SK-N-SH (cell line): ENCODE results near the gene PSD2. TPM values are rescaled to one million over a fixed set of nuclear protein-coding genes. Genes with fewer than 3 reads are reported as not detected.
A peak's percentile ranks its signal among the peaks of the same experiment; 100 is the strongest.

Source experiments
- CTCF ChIA-PET: fragments of 300-600, 350-600 bp; formaldehyde crosslinking; extraction: SDS; loops from one replicate; lab custom pipeline; 2021; lab: Yijun Ruan, JAX
- POLR2A ChIA-PET: fragments of 350-600 bp; sonication (Branson Sonifier 250); formaldehyde crosslinking; extraction: SDS; loops from one replicate; lab custom pipeline; 2020; ENCODE audit warnings: antibody characterized with exemption, inconsistent platforms; lab: Yijun Ruan, JAX
- DNase-seq: peaks from one replicate; pipeline ENCODE4 v3.0.0; 2012
- H2AFZ ChIP-seq: fragments of 200-600 bp; sonication (generic); 2 replicates; pipeline ENCODE4 v1.8.1; 2016; ENCODE audit warnings: antibody characterized with exemption, mild to moderate bottlenecking, low read depth
- H3F3A ChIP-seq: fragments of 200-600 bp; sonication (generic); replicated peaks from 2 replicates; pipeline ENCODE3; 2016; ENCODE audit warnings: antibody characterized with exemption, mild to moderate bottlenecking; ENCODE audit not compliant: insufficient read depth
- H3K27ac ChIP-seq, 2 experiments: fragments of 200-500 bp in 1 of 2; fragments of 200-600 bp in 1 of 2; sonication (Bioruptor generic) in 1 of 2; sonication (generic), shearing (Covaris generic) in 1 of 2; 2 replicates each; pipeline versions ENCODE4 v1.5.1 to v1.6.1; 2014 to 2016; ENCODE audit warnings: low read depth in 2 of 2, inconsistent platforms in 1 of 2, low read length in 1 of 2, mild to moderate bottlenecking in 1 of 2, mixed read lengths in 1 of 2
- H3K27me3 ChIP-seq: fragments of 200-600 bp; sonication (generic), shearing (Covaris generic); 2 replicates; pipeline ENCODE4 v1.6.1; 2016; ENCODE audit warnings: mixed run types; ENCODE audit not compliant: insufficient read depth
- H3K36me3 ChIP-seq, 2 experiments: fragments of 200-500 bp in 1 of 2; fragments of 200-600 bp in 1 of 2; sonication (Bioruptor generic) in 1 of 2; sonication (generic) in 1 of 2; replicated peaks in 1 of 2; 2 replicates each; pipeline versions ENCODE3 to v1.5.1; 2014 to 2016; ENCODE audit warnings: low read length in 1 of 2, mild to moderate bottlenecking in 1 of 2; ENCODE audit not compliant: insufficient read depth in 2 of 2, control insufficient read depth in 1 of 2
- H3K4me1 ChIP-seq, 2 experiments: fragments of 200-500 bp in 1 of 2; fragments of 200-600 bp in 1 of 2; sonication (Bioruptor generic) in 1 of 2; sonication (generic), shearing (Covaris generic) in 1 of 2; 2 replicates each; pipeline versions ENCODE4 v1.5.1 to v1.6.1; 2014 to 2016; ENCODE audit warnings: low read depth in 1 of 2, low read length in 1 of 2, mixed run types in 1 of 2; ENCODE audit not compliant: insufficient read depth in 2 of 2, control insufficient read depth in 1 of 2
- H3K4me2 ChIP-seq: fragments of 200-600 bp; sonication (generic), shearing (Covaris generic); 2 replicates; pipeline ENCODE4 v1.6.1; 2017; ENCODE audit warnings: mixed run types
- H3K4me3 ChIP-seq, 2 experiments: fragments of 200-500 bp in 1 of 2; fragments of 200-600 bp in 1 of 2; sonication (Bioruptor generic) in 1 of 2; sonication (generic), shearing (Covaris generic) in 1 of 2; 2 replicates each; pipeline versions ENCODE4 v1.5.1 to v1.8.1; 2014 to 2016; ENCODE audit warnings: low read depth in 2 of 2, inconsistent platforms in 1 of 2, low read length in 1 of 2, mild to moderate bottlenecking in 1 of 2, mixed read lengths in 1 of 2, moderate library complexity in 1 of 2
- H3K79me2 ChIP-seq: fragments of 200-600 bp; sonication (generic); 2 replicates; pipeline ENCODE4 v1.8.1; 2017; ENCODE audit warnings: mild to moderate bottlenecking; ENCODE audit not compliant: insufficient read depth
- H3K9ac ChIP-seq: fragments of 200-600 bp; sonication (generic); 2 replicates; pipeline ENCODE4 v1.6.1; 2017; ENCODE audit warnings: mixed run types
- H3K9me2 ChIP-seq: fragments of 200-600 bp; sonication (generic); 2 replicates; pipeline ENCODE4 v1.6.1; 2017; ENCODE audit warnings: mixed run types
- H3K9me3 ChIP-seq: fragments of 200-600 bp; sonication (generic); 2 replicates; pipeline ENCODE4 v1.6.1; 2017; ENCODE audit warnings: mixed run types, mild to moderate bottlenecking, moderate library complexity
- H4K20me1 ChIP-seq: fragments of 200-600 bp; sonication (generic); 2 replicates; pipeline ENCODE4 v1.6.1; 2017; ENCODE audit warnings: mild to moderate bottlenecking, mixed run types; ENCODE audit not compliant: insufficient read depth
- ELF1 ChIP-seq: IDR thresholded peaks from 2 replicates; pipeline ENCODE4 v1.4.0; 2012
- EZH2phosphoT487 ChIP-seq: fragments of 200-600 bp; sonication (generic); IDR thresholded peaks from 2 replicates; pipeline ENCODE4 v1.6.1; 2017; ENCODE audit warnings: low read depth, mixed run types, mild to moderate bottlenecking, antibody characterized with exemption, moderate library complexity, borderline replicate concordance
- FOSL2 ChIP-seq: IDR thresholded peaks from 2 replicates; pipeline ENCODE4 v1.4.0; 2012; ENCODE audit warnings: low read depth, mild to moderate bottlenecking, moderate library complexity, borderline replicate concordance
- FOXM1 ChIP-seq: IDR thresholded peaks from 2 replicates; pipeline ENCODE4 v1.4.0; 2012; ENCODE audit warnings: low read depth, mild to moderate bottlenecking
- GATA2 ChIP-seq: sonication (generic); formaldehyde crosslinking; IDR thresholded peaks from 2 replicates; pipeline ENCODE4 v1.5.0; 2020; ENCODE audit warnings: mild to moderate bottlenecking, missing genetic modification reagents
- MEF2A ChIP-seq: IDR thresholded peaks from 2 replicates; pipeline ENCODE4 v1.4.0; 2012; ENCODE audit warnings: low read depth, borderline replicate concordance
- NRF1 ChIP-seq: IDR thresholded peaks from 2 replicates; pipeline ENCODE4 v1.6.1; 2012; ENCODE audit warnings: low read depth, mild to moderate bottlenecking, low read length
- RCOR1 ChIP-seq: fragments of 150-350 bp; IDR thresholded peaks from 2 replicates; pipeline ENCODE4 v1.6.1; 2017; ENCODE audit warnings: antibody characterized with exemption, low read length
- TEAD4 ChIP-seq: IDR thresholded peaks from 2 replicates; pipeline ENCODE4 v1.4.0; 2012; ENCODE audit warnings: mild to moderate bottlenecking, borderline replicate concordance; ENCODE audit not compliant: insufficient read depth
- WGBS: methylation state at CpG from one replicate; pipeline ENCODE4 v1.1.6; 2017; ENCODE audit warnings: low lambda C conversion rate; 5-methylcytosine and 5-hydroxymethylcytosine counted together
- polyA plus RNA-seq, 3 experiments: library from polyadenylated mRNA; depleted of rRNA; stranded (reverse); fragments of >200 nt; gene quantifications; 2 replicates each; pipeline ENCODE4 v1.2.3, GENCODE V29; 2012
- TF ChIP-seq, protein P1 (sequence below): fragments of 150-350 bp; IDR thresholded peaks from 2 replicates; pipeline ENCODE4 v1.6.1; 2017; ENCODE audit warnings: antibody characterized with exemption, low read length, low read depth, borderline replicate concordance
- TF ChIP-seq, protein P2 (sequence below): IDR thresholded peaks from 2 replicates; pipeline ENCODE4 v1.6.1; 2012; ENCODE audit warnings: mild to moderate bottlenecking, low read depth, low read length, moderate library complexity

Gene PSD2
- polyA plus RNA-seq, 1 of the 3 experiments (the other 2 are of a cell fraction), result 0.15 TPM

DNA sequence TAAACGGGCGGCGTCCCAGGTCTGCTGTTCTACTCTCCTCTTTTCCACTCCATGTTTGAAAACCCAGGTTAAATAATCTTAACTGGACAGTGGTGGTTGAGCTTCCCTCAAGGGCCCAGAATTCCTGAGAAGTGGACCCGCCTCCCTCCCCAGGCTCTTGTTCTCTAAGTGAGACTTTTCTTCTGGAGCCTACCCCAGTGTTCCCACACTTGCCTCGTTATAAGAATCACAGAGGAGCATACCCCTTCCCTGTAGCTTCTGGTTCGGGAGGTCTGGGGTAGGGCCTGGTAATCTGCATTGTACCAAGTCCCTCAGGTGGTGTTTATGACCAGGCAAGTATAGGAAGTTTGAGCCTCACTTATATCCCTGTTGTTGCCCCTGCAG lies 12.0 kb downstream of the PSD2 start:
- TF ChIP-seq GATA2 (CRISPR knock-in tag) (no peak), NRF1 (no peak), ELF1 (no peak), FOSL2 (no peak), MEF2A (no peak), EZH2phosphoT487 (no peak), TEAD4 (no peak), FOXM1 (no peak), RCOR1 (no peak)
- TF ChIP-seq, protein P1, sequence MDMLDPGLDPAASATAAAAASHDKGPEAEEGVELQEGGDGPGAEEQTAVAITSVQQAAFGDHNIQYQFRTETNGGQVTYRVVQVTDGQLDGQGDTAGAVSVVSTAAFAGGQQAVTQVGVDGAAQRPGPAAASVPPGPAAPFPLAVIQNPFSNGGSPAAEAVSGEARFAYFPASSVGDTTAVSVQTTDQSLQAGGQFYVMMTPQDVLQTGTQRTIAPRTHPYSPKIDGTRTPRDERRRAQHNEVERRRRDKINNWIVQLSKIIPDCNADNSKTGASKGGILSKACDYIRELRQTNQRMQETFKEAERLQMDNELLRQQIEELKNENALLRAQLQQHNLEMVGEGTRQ, result no peak
- POLR2A ChIA-PET, result no interaction called here

DNA sequence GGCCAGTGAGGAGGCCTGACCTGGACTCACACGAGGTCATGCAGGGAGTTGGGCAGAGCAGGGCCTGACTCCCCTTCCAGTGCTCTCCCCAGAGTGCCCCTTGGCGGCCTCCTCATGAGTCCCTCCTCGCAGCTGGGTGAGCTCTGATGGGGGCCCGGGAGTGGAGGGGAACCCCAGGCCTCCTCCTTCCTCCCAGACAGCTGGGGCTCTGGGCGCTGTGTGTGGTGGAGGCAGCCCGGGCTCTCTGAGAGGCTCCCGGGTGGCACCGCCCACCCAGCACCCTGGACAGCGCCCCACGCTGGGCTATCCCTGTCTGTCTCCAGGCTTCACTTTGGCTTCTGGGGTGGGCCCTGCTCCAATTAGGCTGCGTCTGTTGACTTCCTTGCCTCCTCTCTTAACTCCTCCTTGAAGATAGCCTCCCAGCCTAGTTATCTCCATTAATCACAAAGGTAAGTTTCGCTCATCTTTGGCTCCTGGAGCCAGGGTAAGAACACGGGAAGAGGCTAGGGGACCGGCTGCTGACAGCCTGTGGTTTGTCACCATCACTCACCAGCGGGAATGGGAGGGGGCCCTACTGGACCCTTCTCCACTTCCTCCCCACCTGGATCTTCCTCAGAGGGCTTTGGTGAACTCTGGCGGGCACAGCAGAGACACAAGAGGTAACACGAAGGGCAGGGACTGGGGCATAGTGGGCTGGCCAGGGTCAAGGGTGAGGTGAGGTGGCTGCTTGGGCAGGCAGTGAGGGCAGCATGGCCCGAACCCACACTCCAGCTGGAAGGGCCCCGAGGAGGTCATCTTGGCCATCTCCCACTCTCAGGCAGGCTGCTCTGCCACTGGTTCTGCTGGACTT lies 13.1 kb downstream of the PSD2 start:
- Histone ChIP-seq H3K4me1 (no peaks in the 10 kb centered on the region), H3K27me3 (peaks cover 3% of the 10 kb centered on the region; the same call in 1 of the 2 replicates), H3K9ac (no peak overlapping the region), H3K36me3 (no peaks in the 10 kb centered on the region), H3K4me2 (no peak overlapping the region), H3K79me2 (no peaks in the 10 kb centered on the region), H3K27ac (no peak overlapping the region), H3K9me3 (no peaks in the 10 kb centered on the region), H4K20me1 (no peaks in the 10 kb centered on the region), H2AFZ (no peak overlapping the region), H3F3A (no peaks in the 10 kb centered on the region), H3K9me2 (no peaks in the 10 kb centered on the region), H3K4me3 (no peak overlapping the region)
- WGBS, result 54% methylated on average over 11 of the region's 19 CpGs
- ChIA-PET CTCF (interaction anchor here (1.2 kb wide), 1 partner anchor 234 kb away, joined by 3 read pairs; the partner anchor contains the start of gene NRG2), POLR2A (no interaction called here)
- DNase-seq, result no peak
- TF ChIP-seq, protein P2, sequence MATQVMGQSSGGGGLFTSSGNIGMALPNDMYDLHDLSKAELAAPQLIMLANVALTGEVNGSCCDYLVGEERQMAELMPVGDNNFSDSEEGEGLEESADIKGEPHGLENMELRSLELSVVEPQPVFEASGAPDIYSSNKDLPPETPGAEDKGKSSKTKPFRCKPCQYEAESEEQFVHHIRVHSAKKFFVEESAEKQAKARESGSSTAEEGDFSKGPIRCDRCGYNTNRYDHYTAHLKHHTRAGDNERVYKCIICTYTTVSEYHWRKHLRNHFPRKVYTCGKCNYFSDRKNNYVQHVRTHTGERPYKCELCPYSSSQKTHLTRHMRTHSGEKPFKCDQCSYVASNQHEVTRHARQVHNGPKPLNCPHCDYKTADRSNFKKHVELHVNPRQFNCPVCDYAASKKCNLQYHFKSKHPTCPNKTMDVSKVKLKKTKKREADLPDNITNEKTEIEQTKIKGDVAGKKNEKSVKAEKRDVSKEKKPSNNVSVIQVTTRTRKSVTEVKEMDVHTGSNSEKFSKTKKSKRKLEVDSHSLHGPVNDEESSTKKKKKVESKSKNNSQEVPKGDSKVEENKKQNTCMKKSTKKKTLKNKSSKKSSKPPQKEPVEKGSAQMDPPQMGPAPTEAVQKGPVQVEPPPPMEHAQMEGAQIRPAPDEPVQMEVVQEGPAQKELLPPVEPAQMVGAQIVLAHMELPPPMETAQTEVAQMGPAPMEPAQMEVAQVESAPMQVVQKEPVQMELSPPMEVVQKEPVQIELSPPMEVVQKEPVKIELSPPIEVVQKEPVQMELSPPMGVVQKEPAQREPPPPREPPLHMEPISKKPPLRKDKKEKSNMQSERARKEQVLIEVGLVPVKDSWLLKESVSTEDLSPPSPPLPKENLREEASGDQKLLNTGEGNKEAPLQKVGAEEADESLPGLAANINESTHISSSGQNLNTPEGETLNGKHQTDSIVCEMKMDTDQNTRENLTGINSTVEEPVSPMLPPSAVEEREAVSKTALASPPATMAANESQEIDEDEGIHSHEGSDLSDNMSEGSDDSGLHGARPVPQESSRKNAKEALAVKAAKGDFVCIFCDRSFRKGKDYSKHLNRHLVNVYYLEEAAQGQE, result peak; percentile 97
- TF ChIP-seq FOSL2, result no peak

More for the DNA sequence above, 12.0 kb downstream of the PSD2 start:
- DNase-seq, result no peak
- Histone ChIP-seq H3K4me1 (no peaks in the 10 kb centered on the region), H4K20me1 (no peaks in the 10 kb centered on the region), H3K79me2 (no peaks in the 10 kb centered on the region), H3K27ac (no peak overlapping the region), H3K36me3 (no peaks in the 10 kb centered on the region), H3K27me3 (peaks cover 9% of the 10 kb centered on the region; the same call in 1 of the 2 replicates), H3K9ac (no peak overlapping the region), H3K9me3 (no peaks in the 10 kb centered on the region), H3F3A (no peaks in the 10 kb centered on the region), H2AFZ (no peak overlapping the region), H3K9me2 (no peaks in the 10 kb centered on the region), H3K4me3 (no peak overlapping the region), H3K4me2 (no peak overlapping the region)
- CTCF ChIA-PET, result interaction anchor here (0.9 to 6.4 kb wide), 6 partner anchors 10 to 235 kb away, joined by 3 to 34 read pairs (median 3); partner anchors contain the start of gene NRG2
- WGBS, result 52% methylated on average over 6 of the region's 6 CpGs
